ENCODE data around the gene SPSB4.

DNA sequence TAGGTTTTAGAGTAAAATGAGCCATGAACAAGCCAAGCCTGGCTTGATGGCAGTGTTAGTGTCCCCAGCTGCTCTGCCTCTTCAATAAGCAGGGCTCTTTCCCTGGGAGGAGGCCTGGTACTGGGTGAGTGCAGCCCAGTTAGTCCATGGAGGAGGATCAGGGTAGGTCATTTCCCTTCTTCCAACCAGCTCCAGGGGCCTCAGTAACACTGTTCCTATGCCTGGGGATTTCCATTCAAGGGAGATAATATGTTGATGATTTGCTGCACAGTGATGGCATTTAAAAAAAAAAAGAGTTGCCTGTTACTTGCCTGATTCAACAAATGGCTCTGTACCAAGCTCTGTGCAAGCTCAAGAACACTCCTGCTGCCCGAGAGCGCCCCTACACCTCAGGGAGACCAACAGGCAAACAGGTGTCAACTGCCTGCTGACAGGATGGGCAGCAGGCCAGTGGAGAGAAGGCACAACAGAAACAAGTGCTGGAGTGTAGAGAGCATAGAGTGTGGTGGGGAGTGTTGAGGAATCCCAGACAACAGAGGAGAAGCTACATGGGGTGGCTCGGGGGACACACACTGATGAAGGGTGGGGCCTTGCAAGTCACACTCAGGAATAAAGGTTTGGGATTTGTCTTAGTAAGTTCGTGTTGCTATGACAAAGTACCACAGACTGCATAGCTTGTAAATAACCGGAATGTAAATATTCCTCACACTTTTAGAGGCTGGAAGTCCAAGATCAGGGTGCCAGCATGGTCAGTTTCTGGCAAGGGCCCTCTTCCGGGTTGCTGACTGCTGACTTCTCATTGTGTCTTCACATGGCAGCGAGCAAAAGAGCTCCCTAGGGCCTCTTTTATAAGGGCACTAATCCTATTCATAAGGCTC lies 101.9 kb downstream of the SPSB4 start:
- TF ChIP-seq CTCF (IDR thresholded peaks at IDR 0.05) = no peak
- TF ChIP-seq POLR2AphosphoS5 (IDR thresholded peaks at IDR 0.05; ENCODE audit: insufficient read depth in 1 of 2, low read depth in 1 of 2) = no peak

Measured in vagina (tissue), 2 donors.